Psoas muscle (tissue), 8 donors: ENCODE measurements around the gene HOXB2. TPM values are rescaled to one million over a fixed set of nuclear protein-coding genes. Genes with fewer than 3 reads are reported as not detected.
A peak's percentile ranks its signal among the peaks of the same experiment; 100 is the strongest.

Experiments used
- ATAC-seq, 4 donors: fragments of 200-7000 bp; cut with Tn5 transposase; one replicate each; pipeline ENCODE4 v1.9.1; 2020; ENCODE audit warnings: moderate library complexity in 3 of 4, mild to moderate bottlenecking in 2 of 4
- DNase-seq, 2 donors: peaks; one replicate each; pipeline ENCODE4 v3.0.0-alpha.2; 2020
- H3K27ac ChIP-seq: fragments of 200-600 bp; one replicate; pipeline ENCODE4 v1.8.0; 2022
- H3K27me3 ChIP-seq, 3 donors: fragments of 200-600 bp in 1 of 3; one replicate each; pipeline versions ENCODE4 v1.6.1 to v1.8.0; 2013 to 2022; ENCODE audit warnings: low read length in 2 of 3, mild to moderate bottlenecking in 2 of 3, moderate library complexity in 1 of 3; ENCODE audit not compliant: insufficient read depth in 3 of 3
- H3K36me3 ChIP-seq, 2 donors: fragments of 200-600 bp in 1 of 2; one replicate each; pipeline versions ENCODE4 v1.6.1 to v1.8.0; 2013 to 2022; ENCODE audit warnings: low read depth in 1 of 2, mild to moderate bottlenecking in 1 of 2, moderate library complexity in 1 of 2; ENCODE audit not compliant: insufficient read depth in 1 of 2
- H3K4me1 ChIP-seq: fragments of 200-600 bp; one replicate; pipeline ENCODE4 v1.8.0; 2022
- H3K4me3 ChIP-seq: fragments of 200-600 bp; one replicate; pipeline ENCODE4 v1.8.0; 2022; ENCODE audit warnings: mild to moderate bottlenecking
- H3K9me3 ChIP-seq: fragments of 200-600 bp; one replicate; pipeline ENCODE4 v1.8.0; 2022
- WGBS, 3 donors: extraction: QIAGEN DNeasy Blood & Tissue Kit; methylation state at CpG; one replicate each; pipeline versions ENCODE4 v1.1.6 to v1.1.7; 2013; 5-methylcytosine and 5-hydroxymethylcytosine counted together
- intact Hi-C, 2 donors: fragments of 100-400 bp; cut with DNase I; formaldehyde crosslinking; loops; one replicate each; pipeline versions ENCODE4 v1.11.0 to v1.14.2; 2022
- polyA plus RNA-seq, 3 donors: library from polyadenylated mRNA; stranded (reverse); fragments of 200-250 nt; gene quantifications; one replicate each; pipeline ENCODE4 v1.2.3, GENCODE V29; 2013
- total RNA-seq, 4 donors: library from RNA; stranded (reverse); fragmentation: NEBNext Ultra II Directional in 2 of 4; extraction: Animal tissue kit (Norgen Biotek cat#: 25700) in 2 of 4; gene quantifications; one replicate each; pipeline versions ENCODE4 v1.2.1 to v1.2.4, GENCODE V29; 2021 to 2023
- TF ChIP-seq, protein P1 (sequence below): fragments of 200-600 bp; IDR thresholded peaks from one replicate; pipeline ENCODE4 v1.8.0; 2022; ENCODE audit warnings: antibody characterized with exemption
- donor health status: healthy with polysubstance abuse.
- donor health status: DM: no; HTN: no; CAD: no; lungs with moderate emphysema.
- donor health status: Bipolar disorder and iron deficiency.
- donor health status: healthy.
- donor health status: DM: yes; HTN: yes; CAD: no.
- donor health status: DM: no; HTN: no; CAD: no.
- donor health status: DM: no; HTN: no; CAD: no.
- donor health status: DM: yes; HTN: yes; CAD: no.

HOXB2 gene
- total and polyA plus RNA-seq, 7 donors: 3.1 to 12.9 (median 5.0) TPM

DNA sequence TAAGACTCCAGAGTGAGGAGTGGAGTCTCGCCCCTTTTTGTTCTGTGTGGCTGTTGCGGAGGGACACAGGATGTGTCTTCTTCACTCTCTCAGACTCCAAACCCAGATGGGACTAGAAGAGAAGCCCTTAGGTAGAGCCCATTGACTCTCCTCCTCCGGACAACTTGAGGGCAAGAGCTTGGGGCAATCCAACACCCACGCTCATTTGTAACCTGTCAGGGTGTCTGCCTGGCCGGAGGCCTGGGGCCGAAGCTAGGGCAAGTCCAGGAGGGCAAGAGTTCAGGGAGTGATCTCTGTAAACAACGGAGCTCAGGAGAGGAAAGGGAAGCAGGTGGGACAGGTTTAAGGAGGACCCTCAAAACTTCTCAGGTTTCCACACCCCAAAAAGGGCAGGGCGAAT is 12.6 kb downstream of the HOXB2 start:
- TF ChIP-seq, protein P1, sequence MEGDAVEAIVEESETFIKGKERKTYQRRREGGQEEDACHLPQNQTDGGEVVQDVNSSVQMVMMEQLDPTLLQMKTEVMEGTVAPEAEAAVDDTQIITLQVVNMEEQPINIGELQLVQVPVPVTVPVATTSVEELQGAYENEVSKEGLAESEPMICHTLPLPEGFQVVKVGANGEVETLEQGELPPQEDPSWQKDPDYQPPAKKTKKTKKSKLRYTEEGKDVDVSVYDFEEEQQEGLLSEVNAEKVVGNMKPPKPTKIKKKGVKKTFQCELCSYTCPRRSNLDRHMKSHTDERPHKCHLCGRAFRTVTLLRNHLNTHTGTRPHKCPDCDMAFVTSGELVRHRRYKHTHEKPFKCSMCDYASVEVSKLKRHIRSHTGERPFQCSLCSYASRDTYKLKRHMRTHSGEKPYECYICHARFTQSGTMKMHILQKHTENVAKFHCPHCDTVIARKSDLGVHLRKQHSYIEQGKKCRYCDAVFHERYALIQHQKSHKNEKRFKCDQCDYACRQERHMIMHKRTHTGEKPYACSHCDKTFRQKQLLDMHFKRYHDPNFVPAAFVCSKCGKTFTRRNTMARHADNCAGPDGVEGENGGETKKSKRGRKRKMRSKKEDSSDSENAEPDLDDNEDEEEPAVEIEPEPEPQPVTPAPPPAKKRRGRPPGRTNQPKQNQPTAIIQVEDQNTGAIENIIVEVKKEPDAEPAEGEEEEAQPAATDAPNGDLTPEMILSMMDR: no peak
- DNase-seq: no peak
- Histone ChIP-seq H3K9me3 (no peaks in the 10 kb centered on the region), H3K27ac (no peak overlapping the region), H3K4me1 (no peaks in the 10 kb centered on the region), H3K36me3 (no peaks in the 10 kb centered on the region), H3K4me3 (no peak overlapping the region), H3K27me3 (peaks cover 0 to 9% (median 7%) of the 10 kb centered on the region in 3 donors)
- WGBS, 3 donors: 89 to 93% (median 91%) methylated on average over 8 of the region's 8 CpGs
- ATAC-seq: no peak
- intact Hi-C loops: no loop called here

DNA sequence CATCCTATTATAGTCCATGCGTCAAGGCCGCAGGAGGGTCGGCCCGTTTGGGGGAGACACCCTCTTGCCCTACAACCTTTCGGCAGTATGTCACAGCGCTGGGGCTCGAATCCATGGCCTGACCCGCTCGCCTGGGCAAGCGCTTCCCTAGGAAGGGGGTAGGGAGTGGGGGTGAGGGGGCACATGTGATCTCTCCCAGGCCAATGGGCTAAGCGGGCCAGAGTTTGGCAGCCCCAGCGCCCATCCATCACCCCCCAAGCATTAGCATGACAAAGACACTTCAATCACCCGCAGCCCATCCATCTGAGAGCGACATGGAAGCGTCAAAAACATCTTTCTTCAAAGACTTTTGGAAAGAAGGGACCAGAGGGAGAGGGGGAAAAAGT is 14.0 kb downstream of the HOXB2 start, which contains the start of gene HOXB1:
Gene HOXB1 (minus strand): TSS at position 125 of the 386 bp plus-strand sequence. CDS start 107 bp downstream, at position 18.
- ATAC-seq (no peak), DNase-seq (peak in 1 of 2 donors; percentile 52)
- H3K36me3 ChIP-seq: no peaks in the 10 kb centered on the region
- no peak within 1 kb of the TSS for H3K4me3 ChIP-seq
- 81 to 85% (median 83%) methylated on average over 15 of the region's 15 CpGs for WGBS, 3 donors
- H3K27ac ChIP-seq: no peak within 1 kb of the TSS
- TF ChIP-seq, protein P1: no peak
- H3K27me3 ChIP-seq: peaks cover 0 to 22% (median 7%) of the 10 kb centered on the region in 3 donors
- H3K4me1 ChIP-seq: no peaks in the 10 kb centered on the region
- intact Hi-C loops: no loop called here
- no peaks in the 10 kb centered on the region for H3K9me3 ChIP-seq

DNA sequence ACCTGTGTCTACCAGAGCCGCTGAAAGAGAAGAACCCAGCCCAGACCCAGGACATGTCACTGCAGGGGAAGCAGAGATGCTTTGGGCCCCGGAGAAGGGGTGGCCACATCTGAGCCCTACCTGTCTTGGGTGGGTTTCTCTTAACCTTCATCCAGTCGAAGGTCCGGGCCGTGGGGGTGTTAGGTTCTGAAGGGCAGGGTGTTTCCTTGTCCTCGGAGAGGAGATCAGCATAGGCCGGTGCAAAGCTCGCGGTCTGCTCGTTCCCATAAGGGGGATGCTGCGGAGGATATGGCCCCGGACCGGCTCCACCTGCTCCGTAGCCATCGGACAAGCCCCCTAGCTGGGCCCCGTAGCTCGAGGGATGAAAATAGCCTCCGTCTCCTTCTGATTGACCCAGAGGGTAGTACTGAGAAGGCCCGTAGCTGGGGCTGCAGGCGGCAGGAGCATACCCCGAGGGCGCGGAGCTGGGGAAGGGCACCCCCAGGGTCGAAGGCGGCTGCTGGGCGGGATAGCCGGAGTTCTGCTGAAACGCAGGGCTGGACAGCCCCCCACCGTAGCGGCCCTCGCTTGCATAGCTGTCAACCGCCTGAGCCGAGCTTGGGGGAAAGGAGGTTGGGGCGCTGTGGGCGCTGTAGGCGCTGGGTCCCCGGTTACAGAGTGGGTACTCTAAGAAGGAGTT is 14.6 kb downstream of the HOXB2 start:
- Histone ChIP-seq H3K4me1 (no peaks in the 10 kb centered on the region), H3K27ac (no peak overlapping the region), H3K9me3 (no peaks in the 10 kb centered on the region), H3K27me3 (peaks cover 0 to 27% (median 7%) of the 10 kb centered on the region in 3 donors), H3K36me3 (no peaks in the 10 kb centered on the region), H3K4me3 (no peak overlapping the region)
- ATAC-seq: no peak
- 71 to 79% (median 74%) methylated on average over 37 of the region's 37 CpGs for WGBS, 3 donors
- no peak for DNase-seq
- intact Hi-C loops: no loop called here
- TF ChIP-seq, protein P1: no peak

DNA sequence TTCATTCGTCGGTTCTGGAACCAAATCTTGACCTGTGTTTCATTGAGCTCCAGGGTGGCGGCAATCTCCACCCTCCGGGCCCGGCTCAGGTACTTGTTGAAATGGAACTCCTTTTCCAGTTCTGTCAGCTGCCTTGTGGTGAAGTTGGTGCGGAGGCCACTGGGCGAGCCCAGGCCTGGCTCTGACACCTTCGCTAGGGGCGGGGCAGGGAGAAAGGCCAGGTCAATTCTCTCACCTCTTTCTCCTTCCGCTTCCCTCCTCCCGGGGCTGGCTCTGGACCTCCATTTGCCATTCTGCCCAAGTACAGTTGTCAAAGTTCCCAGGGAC is 15.3 kb downstream of the HOXB2 start:
- DNase-seq (no peak), ATAC-seq (no peak)
- peaks cover 0 to 28% (median 7%) of the 10 kb centered on the region in 3 donors for H3K27me3 ChIP-seq
- WGBS, 3 donors: 86 to 91% (median 90%) methylated on average over 11 of the region's 11 CpGs
- no peaks in the 10 kb centered on the region for H3K9me3 ChIP-seq
- no peaks in the 10 kb centered on the region for H3K36me3 ChIP-seq
- TF ChIP-seq, protein P1: no peak
- H3K4me1 ChIP-seq: no peaks in the 10 kb centered on the region
- no peak overlapping the region for H3K27ac ChIP-seq
- intact Hi-C loops: no loop called here
- no peak overlapping the region for H3K4me3 ChIP-seq
